ENCODE results near the gene RASGRF2. TPM values are rescaled to one million over a fixed set of nuclear protein-coding genes. Genes with fewer than 3 reads are reported as not detected.

The RASGRF2 gene
- total RNA-seq, 2 donors from 2014 or later: 6.9 to 13.9 TPM

- Histone ChIP-seq H3K9me3 (no peaks in the 10 kb centered on the region), H3K36me3 (no peaks in the 10 kb centered on the region), H3K27ac (peak overlapping the region in 1 of 2 donors; percentile 35), H3K4me1 (ENCODE audit: control insufficient read depth in 1 of 2, low read depth in 2 of 2) (peaks cover 0 to 4% of the 10 kb centered on the region in 2 donors), H3K4me3 (no peak overlapping the region), H3K27me3 (replicated peaks; ENCODE audit: insufficient read depth) (no peaks in the 10 kb centered on the region)
- ATAC-seq (ENCODE audit: insufficient number of reproducible peaks, low FRiP score, low read depth) (no peak), DNase-seq (ENCODE audit: low spot score) (no peak)
- no peak for TF ChIP-seq CTCF (IDR thresholded peaks at IDR 0.05)
These were observed 26.2 kb downstream of the RASGRF2 start for GRCh38 chr5:80986382-80986781.

GRCh38 chr5:80987078-80987766 is 27.1 kb downstream of the RASGRF2 start:
- Histone ChIP-seq H3K4me3 (no peak overlapping the region), H3K4me1 (ENCODE audit: control insufficient read depth in 1 of 2, low read depth in 2 of 2) (peaks cover 0 to 4% of the 10 kb centered on the region in 2 donors), H3K27ac (peak overlapping the region in 1 of 2 donors; percentile 10), H3K27me3 (replicated peaks; ENCODE audit: insufficient read depth) (no peaks in the 10 kb centered on the region), H3K9me3 (no peaks in the 10 kb centered on the region), H3K36me3 (no peaks in the 10 kb centered on the region)
- no peak for TF ChIP-seq CTCF (IDR thresholded peaks at IDR 0.05)
- DNase-seq (ENCODE audit: low spot score) (no peak), ATAC-seq (ENCODE audit: insufficient number of reproducible peaks, low FRiP score, low read depth) (no peak)

- Histone ChIP-seq H3K9me3 (no peaks in the 10 kb centered on the region), H3K36me3 (no peaks in the 10 kb centered on the region), H3K27me3 (replicated peaks; ENCODE audit: insufficient read depth) (no peaks in the 10 kb centered on the region), H3K4me3 (no peak overlapping the region), H3K4me1 (ENCODE audit: control insufficient read depth in 1 of 2, low read depth in 2 of 2) (peaks cover 0 to 4% of the 10 kb centered on the region in 2 donors), H3K27ac (no peak overlapping the region)
- no peak for TF ChIP-seq CTCF (IDR thresholded peaks at IDR 0.05)
- ATAC-seq (ENCODE audit: insufficient number of reproducible peaks, low FRiP score, low read depth): no peak
- no peak for DNase-seq (ENCODE audit: low spot score)
These were observed 28.3 kb downstream of the RASGRF2 start for GRCh38 chr5:80988419-80988935.

GRCh38 chr5:80989883-80990282 is 29.7 kb downstream of the RASGRF2 start:
- DNase-seq (ENCODE audit: low spot score): no peak
- no peak overlapping the region for H3K4me3 ChIP-seq
- no peak overlapping the region for H3K27ac ChIP-seq
- H3K27me3 ChIP-seq (replicated peaks; ENCODE audit: insufficient read depth): no peaks in the 10 kb centered on the region
- H3K4me1 ChIP-seq (ENCODE audit: control insufficient read depth in 1 of 2, low read depth in 2 of 2): peaks cover 0 to 4% of the 10 kb centered on the region in 2 donors
- ATAC-seq (ENCODE audit: insufficient number of reproducible peaks, low FRiP score, low read depth): no peak
- TF ChIP-seq CTCF (IDR thresholded peaks at IDR 0.05): no peak
- H3K9me3 ChIP-seq: no peaks in the 10 kb centered on the region
- no peaks in the 10 kb centered on the region for H3K36me3 ChIP-seq

- no peak for TF ChIP-seq CTCF (IDR thresholded peaks at IDR 0.05)
- no peak for ATAC-seq (ENCODE audit: insufficient number of reproducible peaks, low FRiP score, low read depth)
- peaks cover 0 to 4% of the 10 kb centered on the region in 2 donors for H3K4me1 ChIP-seq (ENCODE audit: control insufficient read depth in 1 of 2, low read depth in 2 of 2)
- no peak overlapping the region for H3K27ac ChIP-seq
- H3K36me3 ChIP-seq: no peaks in the 10 kb centered on the region
- H3K27me3 ChIP-seq (replicated peaks; ENCODE audit: insufficient read depth): no peaks in the 10 kb centered on the region
- no peaks in the 10 kb centered on the region for H3K9me3 ChIP-seq
- H3K4me3 ChIP-seq: no peak overlapping the region
- no peak for DNase-seq (ENCODE audit: low spot score)
These were observed 30.4 kb downstream of the RASGRF2 start for GRCh38 chr5:80990527-80990926.
